Measurements from ENCODE around the gene NELFCD.

The NELFCD gene

DNA sequence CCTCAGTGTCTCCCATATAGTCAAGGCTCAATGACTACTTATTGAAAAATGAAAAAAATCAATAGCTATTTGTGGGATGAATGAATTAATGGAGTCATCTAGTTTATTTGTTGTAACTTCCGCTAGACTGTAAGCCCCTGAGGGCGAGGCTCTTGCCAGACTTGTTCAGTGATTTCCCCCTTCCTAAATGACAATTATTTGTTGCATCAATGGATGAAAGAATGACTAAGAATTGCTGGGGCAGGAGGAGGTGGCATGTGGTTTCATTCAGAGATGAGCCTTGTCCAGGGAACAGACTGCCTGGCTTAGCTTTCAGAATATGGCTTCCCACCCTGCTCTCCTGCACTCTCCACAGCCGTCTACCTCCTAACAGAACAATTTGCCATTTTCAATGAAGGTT is 62.6 kb downstream of the NELFCD start:
- H3K27ac ChIP-seq: no peak overlapping the region
- TF ChIP-seq, protein P1, sequence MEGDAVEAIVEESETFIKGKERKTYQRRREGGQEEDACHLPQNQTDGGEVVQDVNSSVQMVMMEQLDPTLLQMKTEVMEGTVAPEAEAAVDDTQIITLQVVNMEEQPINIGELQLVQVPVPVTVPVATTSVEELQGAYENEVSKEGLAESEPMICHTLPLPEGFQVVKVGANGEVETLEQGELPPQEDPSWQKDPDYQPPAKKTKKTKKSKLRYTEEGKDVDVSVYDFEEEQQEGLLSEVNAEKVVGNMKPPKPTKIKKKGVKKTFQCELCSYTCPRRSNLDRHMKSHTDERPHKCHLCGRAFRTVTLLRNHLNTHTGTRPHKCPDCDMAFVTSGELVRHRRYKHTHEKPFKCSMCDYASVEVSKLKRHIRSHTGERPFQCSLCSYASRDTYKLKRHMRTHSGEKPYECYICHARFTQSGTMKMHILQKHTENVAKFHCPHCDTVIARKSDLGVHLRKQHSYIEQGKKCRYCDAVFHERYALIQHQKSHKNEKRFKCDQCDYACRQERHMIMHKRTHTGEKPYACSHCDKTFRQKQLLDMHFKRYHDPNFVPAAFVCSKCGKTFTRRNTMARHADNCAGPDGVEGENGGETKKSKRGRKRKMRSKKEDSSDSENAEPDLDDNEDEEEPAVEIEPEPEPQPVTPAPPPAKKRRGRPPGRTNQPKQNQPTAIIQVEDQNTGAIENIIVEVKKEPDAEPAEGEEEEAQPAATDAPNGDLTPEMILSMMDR (IDR thresholded peaks at IDR 0.05): no peak
- no peak for TF ChIP-seq ZFX (IDR thresholded peaks at IDR 0.05; ENCODE audit: borderline replicate concordance)

DNA sequence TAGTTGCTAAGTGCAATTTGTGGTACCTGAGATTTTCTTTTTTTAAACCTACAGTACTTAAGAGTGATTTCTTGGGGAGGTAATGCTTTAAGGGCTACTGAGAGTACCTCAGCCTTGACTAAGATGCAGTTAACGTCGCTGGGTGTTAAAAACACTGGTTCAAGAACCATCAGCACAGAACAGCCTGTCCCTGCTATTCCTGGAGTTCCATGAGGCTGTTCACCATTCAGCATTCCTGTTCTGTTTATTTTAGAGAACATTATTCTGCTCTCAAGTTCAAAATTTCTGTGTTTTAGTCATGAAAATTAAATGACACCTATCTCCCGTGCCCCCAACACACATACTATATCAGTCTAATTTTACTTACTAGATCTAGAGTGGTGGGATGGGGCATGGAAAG is 63.2 kb downstream of the NELFCD start:
- no peak overlapping the region for H3K27ac ChIP-seq
- TF ChIP-seq, protein P1 (IDR thresholded peaks at IDR 0.05): no peak
- no peak for TF ChIP-seq ZFX (IDR thresholded peaks at IDR 0.05; ENCODE audit: borderline replicate concordance)

All from 22Rv1 (cell line).